ENCODE data around the gene SRCAP. TPM values are rescaled to one million over a fixed set of nuclear protein-coding genes. Genes with fewer than 3 reads are reported as not detected.

Gene SRCAP
- total and polyA plus RNA-seq, 2 experiments from 2014 or later = 15.3 to 33.6 TPM

- H3K36me3 ChIP-seq (replicated peaks; ENCODE audit: insufficient read depth, low read depth) = no peaks in the 10 kb centered on the region
- H3K27ac ChIP-seq = no peak overlapping the region
- H3K79me2 ChIP-seq = peaks cover 28% of the 10 kb centered on the region
- no peaks in the 10 kb centered on the region for H3K9me3 ChIP-seq (ENCODE audit: low read depth)
- no peak for DNase-seq (ENCODE audit: low spot score)
- no peaks in the 10 kb centered on the region for H3K9me2 ChIP-seq (replicated peaks; ENCODE audit: insufficient read depth)
- H3K4me2 ChIP-seq = no peak overlapping the region
- TF ChIP-seq CTCF (IDR thresholded peaks at IDR 0.05; ENCODE audit: poor library complexity) (no peak), EZH2phosphoT487 (IDR thresholded peaks at IDR 0.05; ENCODE audit: low read depth, severe bottlenecking, unreplicated experiment) (no peak), EZH2 (IDR thresholded peaks at IDR 0.05; ENCODE audit: borderline replicate concordance) (no peak)
- no peaks in the 10 kb centered on the region for H4K20me1 ChIP-seq (ENCODE audit: insufficient read depth, poor library complexity, severe bottlenecking)
- H3K4me3 ChIP-seq = no peak overlapping the region
- 99% methylated on average over 12 of the region's 12 CpGs for WGBS (ENCODE audit: low lambda C conversion rate, missing lambda C conversion rate)
- H3K4me1 ChIP-seq (ENCODE audit: insufficient read depth) = peaks cover 17% of the 10 kb centered on the region
- H3K27me3 ChIP-seq = no peaks in the 10 kb centered on the region
- no peak overlapping the region for H2AFZ ChIP-seq
Measured at GRCh38 chr16:30764816-30765465, 66.0 kb downstream of the SRCAP start.

GRCh38 chr16:30766206-30766932, 67.4 kb downstream of the SRCAP start:
- Histone ChIP-seq H2AFZ (no peak overlapping the region), H3K27ac (no peak overlapping the region), H3K36me3 (replicated peaks; ENCODE audit: insufficient read depth, low read depth) (no peaks in the 10 kb centered on the region), H4K20me1 (ENCODE audit: insufficient read depth, poor library complexity, severe bottlenecking) (no peaks in the 10 kb centered on the region), H3K4me2 (no peak overlapping the region), H3K79me2 (peaks cover 28% of the 10 kb centered on the region), H3K9me3 (ENCODE audit: low read depth) (no peaks in the 10 kb centered on the region), H3K4me3 (no peak overlapping the region), H3K27me3 (no peaks in the 10 kb centered on the region), H3K4me1 (ENCODE audit: insufficient read depth) (peaks cover 11% of the 10 kb centered on the region), H3K9me2 (replicated peaks; ENCODE audit: insufficient read depth) (no peaks in the 10 kb centered on the region)
- 98% methylated on average over 29 of the region's 29 CpGs for WGBS (ENCODE audit: low lambda C conversion rate, missing lambda C conversion rate)
- no peak for TF ChIP-seq EZH2 (IDR thresholded peaks at IDR 0.05; ENCODE audit: borderline replicate concordance)
- TF ChIP-seq EZH2phosphoT487 (IDR thresholded peaks at IDR 0.05; ENCODE audit: low read depth, severe bottlenecking, unreplicated experiment) = no peak
- TF ChIP-seq CTCF (IDR thresholded peaks at IDR 0.05; ENCODE audit: poor library complexity) = no peak
- no peak for DNase-seq (ENCODE audit: low spot score)

- no peaks in the 10 kb centered on the region for H3K9me3 ChIP-seq (ENCODE audit: low read depth)
- peaks cover 28% of the 10 kb centered on the region for H3K79me2 ChIP-seq
- WGBS (ENCODE audit: low lambda C conversion rate, missing lambda C conversion rate) = 95% methylated on average over 4 of the region's 4 CpGs
- no peak overlapping the region for H3K4me3 ChIP-seq
- DNase-seq (ENCODE audit: low spot score) = no peak
- TF ChIP-seq CTCF (IDR thresholded peaks at IDR 0.05; ENCODE audit: poor library complexity) (no peak), EZH2phosphoT487 (IDR thresholded peaks at IDR 0.05; ENCODE audit: low read depth, severe bottlenecking, unreplicated experiment) (no peak), EZH2 (IDR thresholded peaks at IDR 0.05; ENCODE audit: borderline replicate concordance) (no peak)
- H3K4me2 ChIP-seq = no peak overlapping the region
- H2AFZ ChIP-seq = no peak overlapping the region
- H3K9me2 ChIP-seq (replicated peaks; ENCODE audit: insufficient read depth) = no peaks in the 10 kb centered on the region
- no peaks in the 10 kb centered on the region for H3K36me3 ChIP-seq (replicated peaks; ENCODE audit: insufficient read depth, low read depth)
- H3K27me3 ChIP-seq = no peaks in the 10 kb centered on the region
- no peak overlapping the region for H3K27ac ChIP-seq
- H3K4me1 ChIP-seq (ENCODE audit: insufficient read depth) = peaks cover 11% of the 10 kb centered on the region
- no peaks in the 10 kb centered on the region for H4K20me1 ChIP-seq (ENCODE audit: insufficient read depth, poor library complexity, severe bottlenecking)
Measured at GRCh38 chr16:30766933-30767284, 67.9 kb downstream of the SRCAP start.

Measured in hepatocyte (in vitro differentiated cells).